ENCODE results near the gene LPP.

GRCh38 chr3:188870431-188870830 is 716.5 kb downstream of the LPP start:
- TF ChIP-seq CTCF (IDR thresholded peaks at IDR 0.05; ENCODE audit: low read depth, low read length, poor library complexity, severe bottlenecking) (no peak), EZH2phosphoT487 (IDR thresholded peaks at IDR 0.05; ENCODE audit: borderline replicate concordance, low read length) (no peak)
